Naive thymus-derived CD4-positive, alpha-beta T cell (primary cell): ENCODE measurements around the gene OPALIN. TPM values are rescaled to one million over a fixed set of nuclear protein-coding genes. Genes with fewer than 3 reads are reported as not detected.
A peak's percentile ranks its signal among the peaks of the same experiment; 100 is the strongest.

Experiments
- ATAC-seq: fragments of 150-1000 bp; cut with Tn5 transposase; 2 replicates; pipeline ENCODE4 v1.10.0; 2021; ENCODE audit warnings: mild to moderate bottlenecking, moderate library complexity
- CTCF ChIA-PET: fragments of 350-600 bp; sonication (Branson Sonifier 250); formaldehyde crosslinking; loops from one replicate; lab custom pipeline; 2021; ENCODE audit warnings: antibody characterized with exemption; lab: Charles Lee
- POLR2A ChIA-PET: fragments of 350-600 bp; sonication (Branson Sonifier 250); formaldehyde crosslinking; loops from one replicate; lab custom pipeline; 2021; ENCODE audit warnings: antibody characterized with exemption, inconsistent platforms; lab: Charles Lee
- DNase-seq, 9 donors: peaks; one replicate each; pipeline versions ENCODE4 v3.0.0 to v3.0.0-alpha.2; 2020 to 2022; ENCODE audit warnings: mixed read lengths in 1 of 9
- H3K27ac ChIP-seq: one replicate; pipeline ENCODE4 v1.7.0; 2013; ENCODE audit warnings: mild to moderate bottlenecking, low read depth, low read length, moderate library complexity
- H3K27me3 ChIP-seq, 2 donors: one replicate each; pipeline ENCODE4 v1.7.0; 2013; ENCODE audit warnings: low read length in 2 of 2, mild to moderate bottlenecking in 2 of 2, moderate library complexity in 2 of 2; ENCODE audit not compliant: control insufficient read depth in 2 of 2, insufficient read depth in 2 of 2
- H3K36me3 ChIP-seq, 3 experiments: 1 replicate in 2 of 3; 2 replicates in 1 of 3; pipeline ENCODE4 v1.7.0; 2013; ENCODE audit warnings: low read length in 3 of 3, mild to moderate bottlenecking in 3 of 3, moderate library complexity in 1 of 3; ENCODE audit not compliant: insufficient read depth in 3 of 3, control insufficient read depth in 2 of 3
- H3K4me1 ChIP-seq, 2 donors: one replicate each; pipeline ENCODE4 v1.7.0; 2013; ENCODE audit warnings: low read length in 2 of 2, mild to moderate bottlenecking in 2 of 2, moderate library complexity in 1 of 2; ENCODE audit not compliant: control insufficient read depth in 2 of 2, insufficient read depth in 2 of 2
- H3K4me3 ChIP-seq: 2 replicates; pipeline ENCODE4 v1.7.0; 2013; ENCODE audit warnings: mild to moderate bottlenecking, low read length
- H3K9me3 ChIP-seq, 3 experiments: 1 replicate in 2 of 3; 2 replicates in 1 of 3; pipeline ENCODE4 v1.7.0; 2013; ENCODE audit warnings: low read length in 3 of 3; ENCODE audit not compliant: control insufficient read depth in 2 of 3
- H3K27ac Mint-ChIP-seq, 9 donors: one replicate each; pipeline ENCODE4 v1.8.0; 2020 to 2022; ENCODE audit warnings: mixed read lengths in 9 of 9, mild to moderate bottlenecking in 8 of 9, moderate library complexity in 5 of 9, inconsistent platforms in 2 of 9
- H3K27me3 Mint-ChIP-seq, 5 donors: one replicate each; pipeline ENCODE4 v1.8.0; 2021 to 2022; ENCODE audit warnings: mixed read lengths in 5 of 5, mild to moderate bottlenecking in 1 of 5
- H3K36me3 Mint-ChIP-seq, 5 donors: one replicate each; pipeline ENCODE4 v1.8.0; 2020 to 2022; ENCODE audit warnings: mixed read lengths in 5 of 5, mild to moderate bottlenecking in 3 of 5, inconsistent platforms in 1 of 5
- H3K4me1 Mint-ChIP-seq, 7 donors: one replicate each; pipeline ENCODE4 v1.8.0; 2020 to 2022; ENCODE audit warnings: mixed read lengths in 7 of 7, mild to moderate bottlenecking in 3 of 7, inconsistent platforms in 1 of 7
- H3K4me3 Mint-ChIP-seq, 10 donors: one replicate each; pipeline ENCODE4 v1.8.0; 2020 to 2022; ENCODE audit warnings: mild to moderate bottlenecking in 10 of 10, mixed read lengths in 10 of 10, moderate library complexity in 6 of 10, inconsistent platforms in 2 of 10
- H3K9me3 Mint-ChIP-seq, 11 donors: one replicate each; pipeline ENCODE4 v1.8.0; 2020 to 2022; ENCODE audit warnings: mixed read lengths in 11 of 11, mild to moderate bottlenecking in 4 of 11, inconsistent platforms in 1 of 11, moderate library complexity in 1 of 11
- intact Hi-C, 2 donors: fragments of 100-400 bp; cut with micrococcal nuclease; formaldehyde crosslinking; loops; one replicate each; pipeline ENCODE4 v1.15.1; 2023
- polyA plus RNA-seq, 2 donors: library from polyadenylated mRNA; unstranded; fragments of 300-500 nt; fragmentation: Illumina TruSeq; gene quantifications; one replicate each; pipeline ENCODE4 v1.2.3, GENCODE V29; 2021
- total RNA-seq, 6 experiments: library from RNA in 5 of 6; stranded (reverse) in 5 of 6; gene quantifications; 1 replicate in 5 of 6; 2 replicates in 1 of 6; pipeline ENCODE4 v1.2.3 and lab custom pipeline; 2021 to 2026

The OPALIN gene
- total and polyA plus RNA-seq, 7 experiments from 2014 or later, result not detected

GRCh38 chr10:96376483-96376882, 17.7 kb upstream of the OPALIN start:
- no peak for ATAC-seq
- no peaks in the 10 kb centered on the region for H3K9me3 Mint-ChIP-seq
- no peaks in the 10 kb centered on the region for H3K36me3 ChIP-seq
- POLR2A ChIA-PET, result no interaction called here
- peaks cover 0 to 14% (median 6%) of the 10 kb centered on the region in 7 donors for H3K4me1 Mint-ChIP-seq
- H3K4me3 Mint-ChIP-seq, result no peak overlapping the region
- CTCF ChIA-PET, result no interaction called here
- DNase-seq, result no peak
- intact Hi-C loops, result loop anchor here (5.0 to 10.0 kb wide), 2 partner anchors 208 to 456 kb away; partner anchors contain the start of genes LCOR (in 1 of the 2) and TM9SF3 (in 1 of the 2)
- H3K27ac ChIP-seq, result no peak overlapping the region
- peaks cover 0 to 13% (median 9%) of the 10 kb centered on the region in 5 donors for H3K27me3 Mint-ChIP-seq
- no peaks in the 10 kb centered on the region for H3K4me1 ChIP-seq
- H3K4me3 ChIP-seq, result no peak overlapping the region
- H3K27me3 ChIP-seq, result no peaks in the 10 kb centered on the region
- no peaks in the 10 kb centered on the region for H3K9me3 ChIP-seq
- no peak overlapping the region for H3K27ac Mint-ChIP-seq
- no peaks in the 10 kb centered on the region for H3K36me3 Mint-ChIP-seq

GRCh38 chr10:96374985-96375830, 16.4 kb upstream of the OPALIN start:
- no peak overlapping the region for H3K27ac ChIP-seq
- peak; percentile 23 to 75 (median 58) for DNase-seq
- H3K4me1 ChIP-seq, result no peaks in the 10 kb centered on the region
- ChIA-PET POLR2A (no interaction called here), CTCF (interaction anchor here (0.5 to 1.3 kb wide), 6 partner anchors 10 to 835 kb away, joined by 3 to 5 read pairs (median 3); no protein-coding TSS in a partner anchor)
- Mint-ChIP-seq H3K4me1 (peaks cover 0 to 14% (median 6%) of the 10 kb centered on the region in 7 donors), H3K4me3 (peak overlapping the region; percentile 60 to 90 (median 83)), H3K27ac (peak overlapping the region in 1 of 9 donors; percentile 6), H3K27me3 (peaks cover 0 to 13% (median 9%) of the 10 kb centered on the region in 5 donors), H3K9me3 (no peaks in the 10 kb centered on the region), H3K36me3 (no peaks in the 10 kb centered on the region)
- H3K27me3 ChIP-seq, result no peaks in the 10 kb centered on the region
- no peaks in the 10 kb centered on the region for H3K36me3 ChIP-seq
- H3K9me3 ChIP-seq, result no peaks in the 10 kb centered on the region
- intact Hi-C loops, result loop anchor here (2.0 to 10.0 kb wide), 4 partner anchors 22 to 457 kb away; partner anchors contain the start of genes LCOR (in 1 of the 2) and TM9SF3 (in 1 of the 2)
- ATAC-seq, result peak; percentile 92
- peak overlapping the region; percentile 68 for H3K4me3 ChIP-seq

DNA sequence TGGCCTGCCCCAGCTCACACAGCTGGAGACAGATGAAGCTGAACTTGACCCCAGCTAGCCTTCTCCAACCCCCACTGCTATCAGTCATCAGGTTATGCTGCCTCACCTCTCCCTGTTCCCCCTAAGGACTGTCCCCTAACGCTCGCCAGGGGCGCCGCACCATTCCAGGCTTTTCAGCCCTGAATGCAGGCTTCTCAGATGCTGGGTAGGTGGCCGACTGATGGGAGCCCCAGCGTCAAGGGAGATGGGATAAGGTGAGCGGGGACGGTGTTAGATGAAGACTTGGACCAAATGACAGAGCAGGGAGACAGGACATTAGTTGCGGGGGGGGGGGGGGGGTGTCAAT, 15.8 kb upstream of the OPALIN start:
- H3K27ac ChIP-seq, result no peak overlapping the region
- Mint-ChIP-seq H3K27ac (peak overlapping the region in 1 of 9 donors; percentile 72), H3K36me3 (no peaks in the 10 kb centered on the region), H3K9me3 (no peaks in the 10 kb centered on the region), H3K4me3 (peak overlapping the region; percentile 60 to 90 (median 83)), H3K27me3 (peaks cover 0 to 13% (median 9%) of the 10 kb centered on the region in 5 donors), H3K4me1 (peaks cover 0 to 14% (median 6%) of the 10 kb centered on the region in 7 donors)
- H3K4me3 ChIP-seq, result no peak overlapping the region
- DNase-seq (no peak), ATAC-seq (no peak)
- H3K4me1 ChIP-seq, result no peaks in the 10 kb centered on the region
- H3K36me3 ChIP-seq, result no peaks in the 10 kb centered on the region
- no peaks in the 10 kb centered on the region for H3K27me3 ChIP-seq
- intact Hi-C loops, result loop anchor here in 1 of 2 donors (2.0 to 10.0 kb wide), 3 partner anchors 22 to 456 kb away; partner anchors contain the start of gene TM9SF3
- CTCF ChIA-PET, result interaction anchor here (0.5 to 1.3 kb wide), 4 partner anchors 10 to 835 kb away, joined by 3 to 5 read pairs (median 4); no protein-coding TSS in a partner anchor
- POLR2A ChIA-PET, result no interaction called here
- no peaks in the 10 kb centered on the region for H3K9me3 ChIP-seq

DNA sequence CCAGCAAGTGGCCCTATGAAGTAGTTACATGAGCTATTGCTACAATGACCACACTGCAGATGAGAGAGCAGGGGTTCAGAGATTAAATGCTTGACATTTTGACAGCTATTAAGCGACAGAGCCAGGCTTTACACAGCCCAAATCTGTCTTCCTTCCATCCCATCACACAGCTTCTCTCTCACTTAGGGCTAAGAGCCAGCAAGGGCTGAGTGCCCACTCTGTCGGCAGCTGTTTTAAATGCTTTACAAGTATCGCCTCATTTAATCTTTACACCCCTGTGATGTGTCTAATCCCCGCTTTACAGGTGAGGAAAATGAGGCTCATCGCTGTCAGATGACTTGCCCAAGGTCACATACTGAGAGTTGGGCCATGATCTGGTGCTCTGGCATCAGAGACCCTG, 15.2 kb upstream of the OPALIN start:
- Histone ChIP-seq H3K4me3 (no peak overlapping the region), H3K4me1 (no peaks in the 10 kb centered on the region), H3K27me3 (no peaks in the 10 kb centered on the region), H3K27ac (no peak overlapping the region), H3K36me3 (no peaks in the 10 kb centered on the region), H3K9me3 (no peaks in the 10 kb centered on the region)
- H3K4me3 Mint-ChIP-seq, result peak overlapping the region in 9 of 10 donors; percentile 60 to 90 (median 80)
- H3K9me3 Mint-ChIP-seq, result no peaks in the 10 kb centered on the region
- H3K4me1 Mint-ChIP-seq, result peaks cover 0 to 14% (median 6%) of the 10 kb centered on the region in 7 donors
- ChIA-PET CTCF (interaction anchor here (1.3 kb wide), 1 partner anchor 836 kb away, joined by 4 read pairs; no protein-coding TSS in a partner anchor), POLR2A (no interaction called here)
- intact Hi-C loops, result loop anchor here in 1 of 2 donors (2.0 to 10.0 kb wide), 3 partner anchors 23 to 457 kb away; partner anchors contain the start of gene TM9SF3
- DNase-seq, result no peak
- H3K27me3 Mint-ChIP-seq, result peaks cover 0 to 13% (median 6%) of the 10 kb centered on the region in 5 donors
- H3K27ac Mint-ChIP-seq, result no peak overlapping the region
- no peak for ATAC-seq
- no peaks in the 10 kb centered on the region for H3K36me3 Mint-ChIP-seq

DNA sequence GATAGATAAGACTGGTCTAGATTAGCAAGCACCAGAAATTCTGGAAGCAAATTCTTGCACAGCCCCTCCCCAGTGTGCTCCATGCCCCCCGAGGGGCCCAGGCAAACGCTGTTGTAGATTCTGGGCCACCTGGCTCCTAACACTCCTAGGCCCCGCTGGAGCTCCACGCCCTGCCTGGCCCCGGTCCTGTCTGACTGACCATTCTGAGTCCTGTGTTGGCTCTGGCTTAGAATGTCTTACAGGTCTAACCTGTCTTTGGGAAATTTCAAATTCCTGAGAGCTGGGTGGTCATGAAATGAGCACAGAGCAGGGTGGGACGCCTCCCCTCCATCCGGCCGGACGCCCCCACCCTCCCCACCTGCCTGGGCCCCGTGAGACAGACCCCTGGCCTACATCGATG, 12.6 kb upstream of the OPALIN start:
- peaks cover 0 to 13% (median 5%) of the 10 kb centered on the region in 5 donors for H3K27me3 Mint-ChIP-seq
- H3K9me3 ChIP-seq, result no peaks in the 10 kb centered on the region
- H3K4me3 ChIP-seq, result no peak overlapping the region
- H3K4me3 Mint-ChIP-seq, result no peak overlapping the region
- no peaks in the 10 kb centered on the region for H3K9me3 Mint-ChIP-seq
- H3K27ac ChIP-seq, result no peak overlapping the region
- no peaks in the 10 kb centered on the region for H3K36me3 Mint-ChIP-seq
- H3K27ac Mint-ChIP-seq, result no peak overlapping the region
- DNase-seq (no peak), ATAC-seq (no peak)
- POLR2A ChIA-PET, result no interaction called here
- H3K36me3 ChIP-seq, result no peaks in the 10 kb centered on the region
- H3K27me3 ChIP-seq, result no peaks in the 10 kb centered on the region
- no peaks in the 10 kb centered on the region for H3K4me1 ChIP-seq
- peaks cover 0 to 14% (median 6%) of the 10 kb centered on the region in 7 donors for H3K4me1 Mint-ChIP-seq
- CTCF ChIA-PET, result interaction anchor here (0.8 to 1.6 kb wide), 4 partner anchors 8 to 142 kb away, joined by 3 to 4 read pairs (median 4); partner anchors contain the start of gene OPALIN
- intact Hi-C loops, result loop anchor here in 1 of 2 donors (10.0 kb wide), 1 partner anchor 213 kb away; the partner anchor contains the start of gene TM9SF3

- Mint-ChIP-seq H3K27ac (no peak overlapping the region), H3K9me3 (no peaks in the 10 kb centered on the region), H3K4me1 (peaks cover 0 to 13% (median 5%) of the 10 kb centered on the region in 7 donors), H3K4me3 (no peak overlapping the region), H3K27me3 (peaks cover 0 to 13% (median 5%) of the 10 kb centered on the region in 5 donors), H3K36me3 (no peaks in the 10 kb centered on the region)
- no peak overlapping the region for H3K4me3 ChIP-seq
- peak in 7 of 9 donors; percentile 22 to 59 (median 45) for DNase-seq
- ChIA-PET CTCF (interaction anchor here (1.0 to 1.6 kb wide), 2 partner anchors 9 to 141 kb away, joined by 3 to 4 read pairs; no protein-coding TSS in a partner anchor), POLR2A (interaction anchor here (0.6 kb wide), 1 partner anchor 236 kb away, joined by 3 read pairs; no protein-coding TSS in a partner anchor)
- intact Hi-C loops, result loop anchor here in 1 of 2 donors (10.0 kb wide), 1 partner anchor 214 kb away; the partner anchor contains the start of gene TM9SF3
- peak; percentile 52 for ATAC-seq
- no peak overlapping the region for H3K27ac ChIP-seq
- H3K36me3 ChIP-seq, result no peaks in the 10 kb centered on the region
- no peaks in the 10 kb centered on the region for H3K4me1 ChIP-seq
- no peaks in the 10 kb centered on the region for H3K9me3 ChIP-seq
- H3K27me3 ChIP-seq, result no peaks in the 10 kb centered on the region
These were observed 11.9 kb upstream of the OPALIN start for GRCh38 chr10:96370584-96371157.
